ENCODE results near the gene ALLC. TPM values are rescaled to one million over a fixed set of nuclear protein-coding genes. Genes with fewer than 3 reads are reported as not detected.
"Not testable (repeated sequence)": the region's sequence is repeated elsewhere in the genome, so short reads cannot be mapped to it uniquely, and the experiment has no call there.

The ALLC gene
- total RNA-seq (2014; rRNA removed; shearing (Covaris generic)) = not detected in 2 replicates

GRCh38 chr2:3657881-3658280 is at the start of gene ALLC:
Gene ALLC (plus strand): TSS chr2:3658200. CDS start chr2:3671158, 12,958 bp downstream.
- in situ Hi-C loops (cut with HindIII; ENCODE audit: low sequenced_read_pairs) = no loop called here

GRCh38 chr2:3608373-3609278 is 49.4 kb upstream of the ALLC start:
- DNase-seq (ENCODE audit: low spot score) = no peak
- in situ Hi-C loops (cut with HindIII; ENCODE audit: low sequenced_read_pairs) = no loop called here

More at GRCh38 chr2:3657881-3658280, at the start of gene ALLC:
- no peak for DNase-seq (ENCODE audit: low spot score)

DNA sequence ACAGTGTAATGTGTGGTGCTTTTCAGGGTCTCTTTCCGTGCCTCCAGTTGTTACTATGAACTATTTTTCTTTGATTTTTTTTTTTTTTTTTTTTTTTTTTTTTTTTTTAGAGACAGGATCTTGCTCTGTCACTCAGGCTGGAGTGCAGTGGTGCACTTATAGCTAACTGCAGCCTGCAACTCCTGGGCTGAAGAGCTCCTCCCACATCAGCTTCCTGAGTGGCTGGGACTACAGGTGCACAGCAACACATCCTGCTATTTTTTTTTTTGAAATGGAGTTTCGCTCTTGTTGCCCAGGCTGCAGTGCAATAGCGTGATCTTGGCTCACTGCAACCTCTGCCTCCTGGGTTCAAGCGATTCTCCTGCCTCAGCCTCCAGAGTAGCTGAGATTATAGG is 48.7 kb upstream of the ALLC start:
- DNase-seq (ENCODE audit: low spot score); in situ Hi-C loops (cut with HindIII; ENCODE audit: low sequenced_read_pairs): not testable (repeated sequence)

- DNase-seq (ENCODE audit: low spot score) = no peak
- in situ Hi-C loops (cut with HindIII; ENCODE audit: low sequenced_read_pairs) = no loop called here
These were observed 47.6 kb upstream of the ALLC start for GRCh38 chr2:3610415-3610814.

GRCh38 chr2:3610881-3611505 is 47.0 kb upstream of the ALLC start:
- in situ Hi-C loops (cut with HindIII; ENCODE audit: low sequenced_read_pairs) = no loop called here
- DNase-seq (ENCODE audit: low spot score) = no peak

DNA sequence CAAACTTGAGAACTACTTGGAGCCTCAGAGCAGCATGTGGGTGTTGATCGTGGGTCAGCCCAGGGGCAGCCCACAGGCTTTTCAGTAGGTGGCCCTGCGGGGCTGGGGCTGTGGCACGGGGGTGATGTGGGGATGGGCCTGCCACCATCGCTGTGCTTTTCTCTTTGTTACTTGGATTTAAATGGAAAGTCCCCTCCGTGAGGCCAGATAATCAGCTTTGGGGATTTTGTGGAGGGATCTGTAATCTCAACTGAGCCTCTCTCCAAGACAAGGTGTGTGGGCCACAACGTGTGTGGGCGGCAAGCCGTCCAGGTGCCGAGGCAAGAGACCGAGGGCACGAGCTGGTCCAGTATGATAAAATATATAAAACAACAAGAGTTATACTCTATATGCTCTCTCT is 46.4 kb upstream of the ALLC start:
- in situ Hi-C loops (cut with HindIII; ENCODE audit: low sequenced_read_pairs) = no loop called here
- DNase-seq (ENCODE audit: low spot score) = no peak

GRCh38 chr2:3612639-3613523 is 45.1 kb upstream of the ALLC start:
- in situ Hi-C loops (cut with HindIII; ENCODE audit: low sequenced_read_pairs) = no loop called here
- no peak for DNase-seq (ENCODE audit: low spot score)

DNA sequence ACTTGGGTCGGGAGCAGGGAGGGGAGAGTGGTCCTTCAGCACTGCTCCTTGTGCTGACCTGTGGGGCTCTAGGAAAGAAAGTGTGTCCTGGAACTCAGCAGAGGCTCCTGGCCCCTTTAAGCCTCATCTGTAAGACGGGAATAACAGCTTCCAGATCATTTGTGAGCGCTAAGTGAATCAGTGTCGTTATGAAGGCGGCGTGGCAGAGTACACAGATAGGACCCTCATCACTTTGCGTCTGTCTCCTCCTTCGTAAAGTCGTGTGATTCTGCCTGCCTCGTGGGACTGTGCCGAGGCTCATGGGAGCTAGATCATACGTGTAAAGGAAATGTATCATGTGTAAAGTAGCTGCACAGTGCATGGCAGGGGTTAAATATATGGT is 44.5 kb upstream of the ALLC start:
- in situ Hi-C loops (cut with HindIII; ENCODE audit: low sequenced_read_pairs) = no loop called here
- no peak for DNase-seq (ENCODE audit: low spot score)

DNA sequence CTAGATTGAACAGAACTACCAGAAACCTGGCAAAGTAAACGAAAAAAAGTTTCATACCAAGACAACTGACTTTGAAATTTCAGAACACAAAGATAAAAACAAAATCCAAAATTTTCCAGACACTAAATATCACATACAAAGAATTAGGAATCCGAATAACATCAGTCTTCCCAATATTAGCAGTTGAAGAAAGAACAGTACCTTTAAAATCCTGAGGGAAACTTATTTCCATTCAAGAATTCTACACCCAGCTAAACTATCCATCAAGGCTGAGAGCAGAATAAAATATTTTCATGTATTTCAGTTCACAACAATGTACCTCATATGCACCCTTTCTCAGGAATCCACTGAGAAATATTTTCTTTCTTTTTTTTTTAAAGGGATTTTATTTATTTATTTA is 43.3 kb upstream of the ALLC start:
- in situ Hi-C loops (cut with HindIII; ENCODE audit: low sequenced_read_pairs); DNase-seq (ENCODE audit: low spot score): not testable (repeated sequence)

DNA sequence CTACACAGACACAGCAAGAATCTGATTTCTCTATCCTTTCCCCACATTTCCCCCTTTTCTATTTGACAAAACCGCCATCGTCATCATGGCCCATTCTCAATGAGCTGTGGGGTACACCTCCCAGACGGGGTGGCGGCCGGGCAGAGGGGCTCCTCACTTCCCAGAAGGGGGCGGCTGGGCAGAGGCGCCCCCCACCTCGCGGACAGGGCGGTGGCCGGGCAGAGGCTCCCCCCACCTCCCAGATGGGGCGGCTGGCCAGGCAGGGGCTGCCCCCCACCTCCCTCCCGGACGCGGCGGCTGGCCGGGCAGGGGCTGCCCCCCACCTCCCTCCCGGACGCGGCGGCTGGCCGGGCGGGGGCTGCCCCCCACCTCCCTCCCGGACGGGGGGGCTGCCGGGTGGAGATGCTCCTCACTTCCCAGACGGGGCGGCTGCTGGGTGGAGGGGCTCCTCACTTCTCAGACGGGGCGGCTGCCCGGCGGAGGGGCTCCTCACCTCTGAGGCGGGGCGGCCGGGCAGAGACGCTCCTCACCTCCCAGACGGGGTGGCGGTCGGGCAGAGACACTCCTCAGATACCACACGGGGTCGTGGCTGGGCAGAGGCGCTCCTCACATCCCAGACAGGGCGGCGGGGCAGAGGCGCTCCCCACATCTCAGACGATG is 42.3 kb upstream of the ALLC start:
- in situ Hi-C loops (cut with HindIII; ENCODE audit: low sequenced_read_pairs) = not testable (repeated sequence)

DNA sequence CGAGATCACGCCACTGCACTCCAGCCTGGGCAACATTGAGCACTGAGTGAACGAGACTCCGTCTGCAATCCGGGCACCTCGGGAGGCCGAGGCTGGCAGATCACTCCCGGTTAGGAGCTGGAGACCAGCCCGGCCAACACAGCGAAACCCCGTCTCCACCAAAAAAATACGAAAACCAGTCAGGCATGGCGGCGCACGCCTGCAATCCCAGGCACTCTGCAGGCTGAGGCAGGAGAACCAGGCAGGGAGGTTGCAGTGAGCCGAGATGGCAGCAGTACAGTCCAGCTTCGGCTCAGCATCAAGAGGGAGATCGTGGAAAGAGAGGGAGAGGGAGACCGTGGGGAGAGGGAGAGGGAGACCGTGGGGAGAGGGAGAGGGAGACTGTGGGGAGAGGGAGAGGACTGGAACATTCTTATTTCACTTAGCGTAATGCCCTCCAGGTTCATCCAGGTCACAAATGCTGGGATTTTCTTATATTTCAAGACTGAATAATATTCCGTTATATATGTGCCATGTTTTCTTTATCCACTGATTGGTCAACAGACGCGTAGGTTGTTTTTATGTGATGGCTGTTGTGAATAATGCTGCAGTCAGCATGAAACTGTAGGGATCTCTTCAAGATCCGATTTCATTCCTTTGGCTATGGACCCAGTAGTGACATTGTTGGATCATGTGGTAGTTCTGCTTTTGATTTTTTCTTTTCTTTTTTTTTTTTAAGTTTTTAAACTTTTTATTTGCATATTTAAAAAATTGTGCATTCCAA is 41.4 kb upstream of the ALLC start:
- in situ Hi-C loops (cut with HindIII; ENCODE audit: low sequenced_read_pairs); DNase-seq (ENCODE audit: low spot score): not testable (repeated sequence)

More for the DNA sequence above, 42.3 kb upstream of the ALLC start:
- not testable (repeated sequence) for DNase-seq (ENCODE audit: low spot score)

DNA sequence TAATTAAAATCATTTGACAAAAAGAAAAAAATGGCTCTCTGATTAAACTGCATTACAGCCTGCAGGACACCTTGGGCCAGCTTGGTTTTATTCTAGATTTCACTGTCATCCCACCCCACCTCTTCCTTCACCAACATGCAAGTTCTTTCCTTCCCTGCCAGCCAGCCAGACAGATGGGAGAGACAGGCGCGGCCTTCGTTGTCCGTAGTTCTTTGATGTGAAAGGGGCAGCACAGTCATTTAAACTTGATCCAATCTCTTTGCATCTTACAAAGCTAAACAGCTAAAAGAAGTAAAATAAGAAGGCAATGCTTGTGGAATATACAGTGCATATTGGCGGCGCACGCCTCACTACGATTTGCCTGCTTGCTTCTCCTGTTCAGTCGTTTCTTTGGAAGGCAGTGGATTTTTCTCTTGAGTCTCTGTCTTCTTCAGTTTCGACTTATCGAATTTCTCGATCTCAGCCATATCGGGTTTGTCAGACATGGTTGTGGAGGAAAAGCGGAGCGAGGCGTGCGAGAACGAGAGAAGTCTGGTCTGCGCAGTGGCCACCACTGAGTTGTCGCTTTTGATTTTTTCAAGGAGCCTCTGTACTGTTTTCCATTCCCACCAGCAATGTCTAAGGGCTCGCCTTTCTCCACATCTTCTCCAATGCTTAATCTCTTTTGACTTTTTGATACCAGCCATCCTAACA is 40.7 kb upstream of the ALLC start:
- in situ Hi-C loops (cut with HindIII; ENCODE audit: low sequenced_read_pairs) = no loop called here
- no peak for DNase-seq (ENCODE audit: low spot score)

GRCh38 chr2:3618367-3618766 is 39.6 kb upstream of the ALLC start:
- DNase-seq (ENCODE audit: low spot score) = no peak
- in situ Hi-C loops (cut with HindIII; ENCODE audit: low sequenced_read_pairs) = no loop called here

DNA sequence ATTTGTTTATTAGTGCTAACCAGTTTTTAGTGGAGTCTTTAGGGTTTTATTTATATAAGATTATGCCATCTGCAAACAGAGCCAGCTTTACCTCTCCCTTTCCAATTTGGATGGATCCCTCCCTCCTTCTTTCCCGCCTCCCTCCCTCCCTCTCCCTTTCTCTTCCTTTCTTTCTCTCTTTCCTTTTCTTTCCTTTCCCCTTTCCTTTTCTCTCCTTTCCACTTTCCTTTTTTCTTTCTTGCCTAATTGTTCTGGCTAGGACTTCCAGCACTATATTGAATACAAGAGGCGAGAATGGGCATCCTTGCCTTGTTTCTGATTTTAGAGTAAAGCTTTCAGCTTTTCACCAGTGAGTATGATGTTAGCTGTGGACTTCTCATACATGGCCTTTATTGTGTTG is 39.0 kb upstream of the ALLC start:
- in situ Hi-C loops (cut with HindIII; ENCODE audit: low sequenced_read_pairs) = no loop called here
- no peak for DNase-seq (ENCODE audit: low spot score)

DNA sequence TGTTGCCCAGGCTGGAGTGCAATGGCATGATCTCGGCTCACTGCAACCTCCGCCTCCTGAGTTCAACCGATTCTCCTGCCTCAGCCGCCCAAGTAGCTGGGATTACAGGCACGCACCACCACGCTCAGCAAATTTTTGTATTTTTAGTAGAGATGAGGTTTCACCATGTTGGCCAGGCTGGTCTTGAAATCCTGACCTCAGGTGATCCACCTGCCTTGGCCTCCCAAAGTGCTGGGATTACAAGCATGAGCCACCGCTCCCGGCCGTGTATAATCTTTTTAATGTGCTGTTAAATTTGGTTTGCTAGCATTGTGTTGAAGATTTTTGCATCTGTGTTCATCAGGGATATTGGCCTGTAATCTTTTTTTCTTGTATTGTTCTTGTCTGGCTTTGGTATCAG is 38.3 kb upstream of the ALLC start:
- DNase-seq (ENCODE audit: low spot score); in situ Hi-C loops (cut with HindIII; ENCODE audit: low sequenced_read_pairs): not testable (repeated sequence)

- DNase-seq (ENCODE audit: low spot score) = no peak
- in situ Hi-C loops (cut with HindIII; ENCODE audit: low sequenced_read_pairs) = no loop called here
These were observed 37.2 kb upstream of the ALLC start for GRCh38 chr2:3620834-3621233.

DNA sequence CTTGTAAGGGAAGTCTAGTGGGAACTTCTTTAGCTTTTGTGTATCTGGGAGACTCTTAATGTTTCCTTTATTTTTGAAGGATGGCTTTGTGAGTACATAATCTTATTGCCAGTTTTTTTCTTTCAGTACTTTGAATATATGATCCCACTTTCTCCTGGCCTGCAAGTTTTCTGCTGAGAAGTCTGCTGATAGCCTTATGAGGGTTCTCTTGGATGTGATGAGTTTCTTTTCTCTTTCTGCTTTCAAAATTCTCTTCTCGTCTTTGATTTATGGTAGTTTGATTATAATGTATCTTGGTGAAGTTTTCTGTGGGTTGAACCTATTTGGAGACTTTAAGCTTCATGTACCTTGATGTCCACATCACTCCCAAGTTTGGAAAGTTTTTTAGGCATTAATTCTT is 35.0 kb upstream of the ALLC start:
- in situ Hi-C loops (cut with HindIII; ENCODE audit: low sequenced_read_pairs) = no loop called here
- DNase-seq (ENCODE audit: low spot score) = no peak
